ENCODE data around the gene KIAA1217. TPM values are rescaled to one million over a fixed set of nuclear protein-coding genes. Genes with fewer than 3 reads are reported as not detected.

The KIAA1217 gene
- total and polyA plus RNA-seq, 2 of the 4 experiments (the other 2 are of a cell fraction) = 3.4 to 4.4 TPM

- TF ChIP-seq SMC3 (IDR thresholded peaks at IDR 0.05; ENCODE audit: low read depth, low read length) = no peak
- TF ChIP-seq RCOR1 (IDR thresholded peaks at IDR 0.05; ENCODE audit: insufficient replicate concordance, low read length) = no peak
- TF ChIP-seq USF2 (IDR thresholded peaks at IDR 0.05; ENCODE audit: low read depth, low read length) = no peak
- TF ChIP-seq MAZ (IDR thresholded peaks at IDR 0.05; ENCODE audit: borderline replicate concordance, low read depth, low read length) = no peak
- no peak for TF ChIP-seq MAFK (IDR thresholded peaks at IDR 0.05; ENCODE audit: low read depth, low read length)
- no peak for TF ChIP-seq RAD21 (IDR thresholded peaks at IDR 0.05; ENCODE audit: low read length)
- TF ChIP-seq MXI1 (IDR thresholded peaks at IDR 0.05; ENCODE audit: borderline replicate concordance, low read depth, low read length) = no peak
- TF ChIP-seq CTCF (conservative IDR thresholded peaks at IDR 0.05; ENCODE audit: low read depth, low read length) = no peak
- no peak for TF ChIP-seq POLR2A (IDR thresholded peaks at IDR 0.05; ENCODE audit: low read depth, low read length)
- TF ChIP-seq ELK1 (IDR thresholded peaks at IDR 0.05; ENCODE audit: borderline replicate concordance, low read depth, low read length) = no peak
- no peak for TF ChIP-seq BHLHE40 (IDR thresholded peaks at IDR 0.05; ENCODE audit: low read depth, low read length)
Measured at GRCh38 chr10:24526085-24526649, 317.2 kb downstream of the KIAA1217 start.

More at GRCh38 chr10:24526085-24526649, 317.2 kb downstream of the KIAA1217 start:
- Histone ChIP-seq H3K14ac (replicated peaks; ENCODE audit: low read depth, low read length) (no peak overlapping the region), H3K4me3 (ENCODE audit: insufficient read depth, low read depth, low read length) (no peak overlapping the region), H2BK15ac (ENCODE audit: low read depth, low read length) (no peak overlapping the region), H2BK120ac (ENCODE audit: low read depth, low read length) (no peak overlapping the region), H2AFZ (replicated peaks; ENCODE audit: low read length, poor library complexity) (no peak overlapping the region), H3K4me2 (ENCODE audit: low read depth, low read length) (no peak overlapping the region), H3K9me3 (ENCODE audit: control insufficient read depth, insufficient read depth, low read length) (no peaks in the 10 kb centered on the region), H3K9me1 (ENCODE audit: insufficient read depth, low read length) (no peaks in the 10 kb centered on the region), H3K18ac (ENCODE audit: low read depth, low read length) (no peak overlapping the region), H3K4ac (ENCODE audit: low read depth, low read length) (no peak overlapping the region), H2AK9ac (replicated peaks; ENCODE audit: low read depth, low read length, poor library complexity) (no peak overlapping the region), H3K36me3 (ENCODE audit: control insufficient read depth, insufficient read depth, low read length) (peaks cover 15% of the 10 kb centered on the region), H4K91ac (ENCODE audit: insufficient read depth, low read depth, low read length) (no peak overlapping the region), H3K4me1 (ENCODE audit: control insufficient read depth, insufficient read depth, low read length) (no peaks in the 10 kb centered on the region), H3K27me3 (ENCODE audit: control insufficient read depth, insufficient read depth, low read length) (no peaks in the 10 kb centered on the region), H2BK20ac (ENCODE audit: low read depth, low read length) (no peak overlapping the region), H3K23ac (ENCODE audit: low read depth, low read length) (no peak overlapping the region), H4K5ac (ENCODE audit: low read depth, low read length) (no peak overlapping the region), H3K27ac (ENCODE audit: insufficient read depth, low read length) (no peak overlapping the region), H2BK5ac (ENCODE audit: low read depth, low read length, poor library complexity, severe bottlenecking) (no peak overlapping the region), H3K9ac (ENCODE audit: low read depth, low read length) (no peak overlapping the region), H2AK5ac (ENCODE audit: low read depth, low read length) (no peak overlapping the region), H3K56ac (ENCODE audit: extremely low read depth, insufficient read depth, low read length) (no peak overlapping the region), H4K8ac (ENCODE audit: low read depth in 2 of 2, low read length in 2 of 2) (no peak overlapping the region), H3K79me1 (ENCODE audit: low read depth in 1 of 2, low read length in 2 of 2) (no peaks in the 10 kb centered on the region), H4K20me1 (ENCODE audit: insufficient read depth, low read length) (no peaks in the 10 kb centered on the region)
- no peak for ATAC-seq (ENCODE audit: low read depth)
- ChIA-PET POLR2A (ENCODE audit: unreplicated experiment) (no interaction called here), CTCF (no interaction called here)
- no peak for DNase-seq
- intact Hi-C loops (cut with micrococcal nuclease) = no loop called here
- 100% methylated on average over 1 of the region's 13 CpGs; no CpG with 5 or more reads in 1 of the 2 experiments for WGBS, 2 experiments (ENCODE audit: extremely low coverage in 2 of 2, insufficient read length in 1 of 2)
- BruUV-seq (replicated peaks) = no TSS peak
- dilution Hi-C loops (cut with HindIII; ENCODE audit: low sequenced_read_pairs, unreplicated experiment) = no loop called here
- in situ Hi-C loops (cut with MboI; ENCODE audit: low sequenced_read_pairs) = no loop called here
